Measurements from ENCODE around the gene OGDH. TPM values are rescaled to one million over a fixed set of nuclear protein-coding genes. Genes with fewer than 3 reads are reported as not detected.

Gene OGDH
- total RNA-seq, 2 experiments from 2014 or later, result 103 to 105 TPM

GRCh38 chr7:44738051-44738723, 131.8 kb downstream of the OGDH start:
- CTCF ChIA-PET, result no interaction called here

GRCh38 chr7:44738876-44739665, 132.6 kb downstream of the OGDH start:
- H3K36me3 Mint-ChIP-seq, result no peaks in the 10 kb centered on the region
- H3K27ac Mint-ChIP-seq, result no peak overlapping the region
- intact Hi-C loops (cut with micrococcal nuclease), result no loop called here
- H3K9me3 Mint-ChIP-seq, result no peaks in the 10 kb centered on the region
- DNase-seq, result no peak
- ChIA-PET CTCF (no interaction called here), POLR2A (interaction anchor here (0.5 to 1.2 kb wide), 3 partner anchors 11 to 109 kb away, joined by 3 to 4 read pairs (median 3); partner anchors contain the start of gene H2AZ2)
- H3K4me1 Mint-ChIP-seq (ENCODE audit: low read depth), result peaks cover 21% of the 10 kb centered on the region
- H3K4me3 Mint-ChIP-seq, result no peak overlapping the region
- no peaks in the 10 kb centered on the region for H3K27me3 Mint-ChIP-seq

More at GRCh38 chr7:44738051-44738723, 131.8 kb downstream of the OGDH start:
- no peaks in the 10 kb centered on the region for H3K36me3 Mint-ChIP-seq
- DNase-seq, result no peak
- intact Hi-C loops (cut with micrococcal nuclease), result no loop called here
- H3K4me1 Mint-ChIP-seq (ENCODE audit: low read depth), result peaks cover 23% of the 10 kb centered on the region
- H3K27ac Mint-ChIP-seq, result no peak overlapping the region
- H3K9me3 Mint-ChIP-seq, result no peaks in the 10 kb centered on the region
- POLR2A ChIA-PET, result interaction anchor here (1.2 kb wide), 2 partner anchors 12 to 110 kb away, joined by 3 to 4 read pairs; partner anchors contain the start of gene H2AZ2
- H3K27me3 Mint-ChIP-seq, result no peaks in the 10 kb centered on the region
- H3K4me3 Mint-ChIP-seq, result no peak overlapping the region

- no peak overlapping the region for H3K27ac Mint-ChIP-seq
- H3K27me3 Mint-ChIP-seq, result no peaks in the 10 kb centered on the region
- H3K4me3 Mint-ChIP-seq, result no peak overlapping the region
- POLR2A ChIA-PET, result no interaction called here
- no peaks in the 10 kb centered on the region for H3K36me3 Mint-ChIP-seq
- intact Hi-C loops (cut with micrococcal nuclease), result no loop called here
- CTCF ChIA-PET, result no interaction called here
- DNase-seq, result no peak
- H3K4me1 Mint-ChIP-seq (ENCODE audit: low read depth), result peaks cover 14% of the 10 kb centered on the region
- H3K9me3 Mint-ChIP-seq, result no peaks in the 10 kb centered on the region
These were observed 133.6 kb downstream of the OGDH start for GRCh38 chr7:44740055-44740454.

- no peak overlapping the region for H3K27ac Mint-ChIP-seq
- no peaks in the 10 kb centered on the region for H3K36me3 Mint-ChIP-seq
- DNase-seq, result no peak
- peaks cover 13% of the 10 kb centered on the region for H3K4me1 Mint-ChIP-seq (ENCODE audit: low read depth)
- H3K9me3 Mint-ChIP-seq, result no peaks in the 10 kb centered on the region
- ChIA-PET POLR2A (no interaction called here), CTCF (no interaction called here)
- H3K27me3 Mint-ChIP-seq, result no peaks in the 10 kb centered on the region
- no peak overlapping the region for H3K4me3 Mint-ChIP-seq
- intact Hi-C loops (cut with micrococcal nuclease), result no loop called here
These were observed 137.3 kb downstream of the OGDH start for GRCh38 chr7:44743750-44744149.

DNA sequence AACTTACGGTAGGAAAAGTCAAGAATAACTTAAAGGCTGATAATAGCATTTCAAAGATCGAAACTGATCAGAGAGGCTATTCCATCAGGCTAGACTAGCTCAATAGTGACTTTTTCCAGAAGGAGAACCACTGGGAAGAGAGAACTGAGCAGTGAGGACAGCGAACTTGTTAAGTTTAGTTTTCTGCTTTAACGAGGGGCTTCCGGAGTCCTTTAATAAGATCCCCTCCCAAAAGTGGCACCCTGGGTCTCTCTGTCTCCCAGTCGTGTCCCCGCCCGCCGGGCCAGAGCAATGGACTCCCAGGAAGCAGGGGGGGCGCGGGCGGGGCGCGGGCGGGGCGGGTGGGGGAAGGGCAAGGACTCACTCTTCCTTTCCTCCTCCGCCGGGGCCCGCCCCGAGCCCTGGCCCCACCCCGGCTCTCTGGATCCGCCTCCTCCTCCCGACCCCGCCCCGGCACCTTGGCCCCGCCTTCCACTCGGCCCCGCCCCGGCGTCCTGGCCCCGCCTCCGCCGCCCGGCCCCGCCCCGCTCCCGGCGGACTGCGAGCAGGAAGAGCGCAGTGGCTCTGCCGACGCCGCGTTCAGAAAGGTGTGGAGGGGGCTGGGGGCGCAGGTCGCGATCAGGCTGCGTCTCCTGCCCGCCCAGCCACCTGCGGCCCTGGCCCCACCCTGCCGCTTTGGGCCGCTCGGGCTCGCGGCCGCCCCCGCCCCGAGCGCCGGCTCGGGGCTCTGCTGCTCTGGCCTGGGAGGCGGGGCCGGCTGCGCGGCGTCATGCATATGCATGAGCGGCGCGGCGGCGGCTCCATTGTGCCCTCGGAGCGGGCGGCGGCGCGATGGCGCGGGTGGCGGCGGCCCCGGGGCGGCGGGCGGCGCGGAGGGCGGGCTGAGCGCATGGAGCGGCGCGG, 141.9 kb downstream of the OGDH start, which contains the start of gene ZMIZ2:
ZMIZ2 (plus strand) TSS at position 803 of the 903 bp plus-strand sequence. CDS start 7,403 bp downstream, outside the sequence.
- H3K27ac Mint-ChIP-seq, result peak within 1 kb of the TSS; percentile 87
- POLR2A ChIA-PET, result interaction anchor here (0.5 to 3.4 kb wide), 9 partner anchors 13 to 142 kb away, joined by 3 to 24 read pairs (median 3); partner anchors contain the start of genes H2AZ2, OGDH and PURB
- CTCF ChIA-PET, result no interaction called here
- H3K36me3 Mint-ChIP-seq, result peaks cover 8% of the 10 kb centered on the region
- H3K27me3 Mint-ChIP-seq, result no peaks in the 10 kb centered on the region
- peaks cover 39% of the 10 kb centered on the region for H3K4me1 Mint-ChIP-seq (ENCODE audit: low read depth)
- H3K4me3 Mint-ChIP-seq, result peak within 1 kb of the TSS; percentile 81
- H3K9me3 Mint-ChIP-seq, result no peaks in the 10 kb centered on the region
- DNase-seq, result peak; percentile 93
- intact Hi-C loops (cut with micrococcal nuclease), result loop anchor here (1.0 kb wide), 5 partner anchors 13 to 166 kb away; partner anchors contain the start of genes OGDH, PPIA and TMED4

GRCh38 chr7:44748948-44749731, 142.7 kb downstream of the OGDH start:
- H3K4me1 Mint-ChIP-seq (ENCODE audit: low read depth), result peaks cover 44% of the 10 kb centered on the region

DNA sequence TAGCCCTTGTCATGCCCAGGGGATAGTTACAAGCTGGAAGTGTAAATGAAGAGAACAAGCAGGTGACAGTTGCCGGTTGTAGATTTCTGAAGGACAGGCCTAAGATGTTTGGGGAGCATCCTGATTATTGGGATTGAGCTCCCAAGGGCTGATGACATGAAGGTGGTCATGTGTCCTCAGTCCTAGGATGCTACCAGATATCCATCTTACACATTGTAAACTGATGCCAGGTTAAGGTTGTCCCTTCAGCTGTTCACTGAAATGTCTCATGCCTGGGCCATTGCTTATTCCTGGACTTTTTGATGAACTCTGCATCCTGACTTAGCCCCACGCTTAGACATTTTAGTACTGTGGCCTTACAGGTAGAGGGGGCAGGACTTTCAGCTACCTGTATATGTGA, 143.6 kb downstream of the OGDH start:
- Mint-ChIP-seq H3K27me3 (no peaks in the 10 kb centered on the region), H3K4me1 (ENCODE audit: low read depth) (peaks cover 50% of the 10 kb centered on the region), H3K27ac (peak overlapping the region; percentile 87), H3K9me3 (no peaks in the 10 kb centered on the region), H3K36me3 (peaks cover 8% of the 10 kb centered on the region), H3K4me3 (peak overlapping the region; percentile 81)
- CTCF ChIA-PET, result interaction anchor here (0.8 to 1.4 kb wide), 4 partner anchors 20 to 185 kb away, joined by 3 to 5 read pairs (median 4); partner anchors contain the start of gene OGDH
- DNase-seq, result no peak
- intact Hi-C loops (cut with micrococcal nuclease), result loop anchor here (2.0 kb wide), 2 partner anchors 99 to 161 kb away; partner anchors contain the start of gene H2AZ2
- POLR2A ChIA-PET, result interaction anchor here (0.6 to 3.4 kb wide), 17 partner anchors 9 to 231 kb away, joined by 3 to 24 read pairs (median 4); partner anchors contain the start of genes DDX56, H2AZ2, OGDH and PURB

More at GRCh38 chr7:44748948-44749731, 142.7 kb downstream of the OGDH start:
- Mint-ChIP-seq H3K27ac (peak overlapping the region; percentile 87), H3K4me3 (peak overlapping the region; percentile 81), H3K36me3 (peaks cover 8% of the 10 kb centered on the region), H3K9me3 (no peaks in the 10 kb centered on the region), H3K27me3 (no peaks in the 10 kb centered on the region)
- intact Hi-C loops (cut with micrococcal nuclease), result loop anchor here (1.0 kb wide), 5 partner anchors 14 to 167 kb away; partner anchors contain the start of genes OGDH, PPIA and TMED4
- peak; percentile 34 for DNase-seq
- ChIA-PET POLR2A (interaction anchor here (0.6 to 3.4 kb wide), 16 partner anchors 10 to 232 kb away, joined by 3 to 24 read pairs (median 3); partner anchors contain the start of genes H2AZ2, OGDH and PURB), CTCF (interaction anchor here (1.2 to 1.4 kb wide), 2 partner anchors 19 to 184 kb away, joined by 4 to 5 read pairs; no protein-coding TSS in a partner anchor)

- Mint-ChIP-seq H3K36me3 (peaks cover 8% of the 10 kb centered on the region), H3K9me3 (no peaks in the 10 kb centered on the region), H3K4me1 (ENCODE audit: low read depth) (peaks cover 51% of the 10 kb centered on the region), H3K27me3 (no peaks in the 10 kb centered on the region), H3K4me3 (peak overlapping the region; percentile 81), H3K27ac (peak overlapping the region; percentile 87)
- no peak for DNase-seq
- POLR2A ChIA-PET, result interaction anchor here (0.6 to 3.4 kb wide), 14 partner anchors 9 to 231 kb away, joined by 3 to 24 read pairs (median 6); partner anchors contain the start of genes DDX56, H2AZ2, OGDH and PURB
- intact Hi-C loops (cut with micrococcal nuclease), result loop anchor here (2.0 kb wide), 2 partner anchors 98 to 162 kb away; partner anchors contain the start of gene H2AZ2
- CTCF ChIA-PET, result interaction anchor here (0.5 to 1.4 kb wide), 8 partner anchors 20 to 214 kb away, joined by 3 to 5 read pairs (median 3); partner anchors contain the start of gene OGDH
These were observed 144.0 kb downstream of the OGDH start for GRCh38 chr7:44750424-44750823.

DNA sequence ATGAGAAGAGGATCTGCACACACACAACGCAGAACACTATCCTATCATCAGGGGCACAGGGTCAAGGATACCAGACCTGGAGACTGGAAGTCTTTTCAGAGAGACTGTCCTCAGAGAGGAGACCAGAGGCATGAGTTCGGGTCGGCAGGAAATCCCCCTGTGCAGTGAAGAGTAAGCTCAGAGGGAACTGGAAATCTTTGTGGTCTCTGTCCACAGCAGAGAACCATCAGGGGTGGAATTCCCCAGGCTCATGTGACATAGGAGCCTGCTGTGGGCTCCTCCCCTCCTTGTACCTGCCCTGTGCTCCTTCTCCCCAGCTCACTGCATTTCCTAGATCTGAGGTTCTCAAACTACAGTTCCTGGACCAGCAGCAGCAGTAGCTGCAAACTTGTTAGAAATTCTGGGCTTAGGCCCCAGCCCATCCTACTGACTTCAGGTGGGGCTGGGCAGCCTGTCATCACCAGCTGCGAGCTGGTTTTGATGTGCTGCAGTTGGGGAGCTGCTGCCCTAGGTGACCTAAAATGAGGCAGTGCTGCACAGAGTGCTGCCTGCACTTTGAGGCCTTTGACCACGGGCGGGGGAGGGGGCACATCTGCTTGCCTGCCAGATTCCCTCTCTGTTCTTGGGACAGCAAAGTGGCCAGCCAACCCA, 144.6 kb downstream of the OGDH start:
- peak overlapping the region; percentile 87 for H3K27ac Mint-ChIP-seq
- peaks cover 8% of the 10 kb centered on the region for H3K36me3 Mint-ChIP-seq
- peak overlapping the region; percentile 81 for H3K4me3 Mint-ChIP-seq
- no peaks in the 10 kb centered on the region for H3K27me3 Mint-ChIP-seq
- peaks cover 51% of the 10 kb centered on the region for H3K4me1 Mint-ChIP-seq (ENCODE audit: low read depth)
- no peaks in the 10 kb centered on the region for H3K9me3 Mint-ChIP-seq
- DNase-seq, result peak; percentile 78
- intact Hi-C loops (cut with micrococcal nuclease), result loop anchor here (2.0 kb wide), 2 partner anchors 98 to 162 kb away; partner anchors contain the start of gene H2AZ2
- ChIA-PET CTCF (interaction anchor here (0.5 to 1.4 kb wide), 7 partner anchors 36 to 214 kb away, joined by 3 to 4 read pairs (median 3); partner anchors contain the start of gene OGDH), POLR2A (interaction anchor here (0.8 to 3.4 kb wide), 9 partner anchors 46 to 178 kb away, joined by 3 to 24 read pairs (median 8); partner anchors contain the start of genes DDX56, H2AZ2, OGDH and PURB)

DNA sequence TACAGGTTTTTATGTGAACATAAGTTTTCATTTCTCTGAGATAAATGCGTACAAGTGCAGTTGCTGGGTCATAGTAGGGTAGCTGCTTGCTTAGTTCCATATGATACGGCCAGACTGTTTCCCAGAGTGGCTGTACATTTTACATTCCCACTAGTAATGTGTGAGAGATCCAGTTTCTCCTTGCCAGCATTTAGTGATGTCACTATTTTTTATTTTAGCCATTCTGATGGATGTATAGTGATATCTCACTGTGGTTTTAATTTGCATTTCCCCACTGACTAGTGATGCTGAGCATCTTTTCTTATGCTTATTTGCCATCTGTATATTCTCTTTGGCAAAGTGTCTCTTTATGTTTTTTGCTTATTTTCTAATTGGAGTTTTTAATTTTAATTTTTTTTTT, 146.4 kb downstream of the OGDH start:
- intact Hi-C loops (cut with micrococcal nuclease), result no loop called here
- Mint-ChIP-seq H3K9me3 (no peaks in the 10 kb centered on the region), H3K27ac (peak overlapping the region; percentile 64), H3K27me3 (no peaks in the 10 kb centered on the region), H3K36me3 (peaks cover 8% of the 10 kb centered on the region), H3K4me1 (ENCODE audit: low read depth) (peaks cover 47% of the 10 kb centered on the region), H3K4me3 (no peak overlapping the region)
- CTCF ChIA-PET, result no interaction called here
- no peak for DNase-seq
- POLR2A ChIA-PET, result no interaction called here
